Prostate gland (tissue), 2 donors: ENCODE data around the gene SIX6.

ENCODE experiments used
- POLR2A ChIP-seq: fragments of 450-650 bp; IDR thresholded peaks from one replicate; pipeline ENCODE4 v1.6.1; 2016; ENCODE audit warnings: antibody characterized with exemption, mild to moderate bottlenecking
- POLR2AphosphoS5 ChIP-seq: sonication (generic); formaldehyde crosslinking; IDR thresholded peaks from one replicate; pipeline ENCODE4 v1.6.1; 2017; ENCODE audit warnings: antibody characterized with exemption
- TF ChIP-seq, protein P1 (sequence below), 4 experiments: fragments of 200-600 bp in 2 of 4; fragments of 450-650 bp in 2 of 4; sonication (generic) in 2 of 4; IDR thresholded peaks; 1 replicate in 3 of 4; 2 replicates in 1 of 4; pipeline ENCODE4 v1.5.1; 2016 to 2019; ENCODE audit warnings: antibody characterized with exemption in 4 of 4, mild to moderate bottlenecking in 2 of 4, moderate library complexity in 2 of 4

DNA sequence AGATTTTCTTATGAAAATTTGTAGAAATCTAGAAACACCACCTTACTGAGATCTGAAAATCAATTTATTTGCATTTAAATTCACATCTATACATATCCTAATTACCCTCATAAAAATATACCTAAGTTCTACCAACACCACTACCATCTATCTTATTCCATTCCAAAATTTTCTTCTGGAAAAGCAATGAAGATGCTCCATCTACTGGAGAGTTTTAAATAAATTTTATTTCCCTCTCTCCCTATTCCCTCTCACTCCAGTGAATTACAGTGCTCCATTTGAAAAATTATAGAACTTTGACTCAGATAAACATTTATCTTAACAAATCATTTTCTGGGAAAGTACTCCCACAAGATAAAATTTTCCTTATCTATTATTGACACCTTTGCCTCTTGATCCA is 20.8 kb upstream of the SIX6 start:
- TF ChIP-seq, protein P1, sequence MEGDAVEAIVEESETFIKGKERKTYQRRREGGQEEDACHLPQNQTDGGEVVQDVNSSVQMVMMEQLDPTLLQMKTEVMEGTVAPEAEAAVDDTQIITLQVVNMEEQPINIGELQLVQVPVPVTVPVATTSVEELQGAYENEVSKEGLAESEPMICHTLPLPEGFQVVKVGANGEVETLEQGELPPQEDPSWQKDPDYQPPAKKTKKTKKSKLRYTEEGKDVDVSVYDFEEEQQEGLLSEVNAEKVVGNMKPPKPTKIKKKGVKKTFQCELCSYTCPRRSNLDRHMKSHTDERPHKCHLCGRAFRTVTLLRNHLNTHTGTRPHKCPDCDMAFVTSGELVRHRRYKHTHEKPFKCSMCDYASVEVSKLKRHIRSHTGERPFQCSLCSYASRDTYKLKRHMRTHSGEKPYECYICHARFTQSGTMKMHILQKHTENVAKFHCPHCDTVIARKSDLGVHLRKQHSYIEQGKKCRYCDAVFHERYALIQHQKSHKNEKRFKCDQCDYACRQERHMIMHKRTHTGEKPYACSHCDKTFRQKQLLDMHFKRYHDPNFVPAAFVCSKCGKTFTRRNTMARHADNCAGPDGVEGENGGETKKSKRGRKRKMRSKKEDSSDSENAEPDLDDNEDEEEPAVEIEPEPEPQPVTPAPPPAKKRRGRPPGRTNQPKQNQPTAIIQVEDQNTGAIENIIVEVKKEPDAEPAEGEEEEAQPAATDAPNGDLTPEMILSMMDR (IDR thresholded peaks at IDR 0.05), result peak in 1 of 4 experiments; percentile 12
- TF ChIP-seq POLR2A, result no peak
- no peak for TF ChIP-seq POLR2AphosphoS5
